Erythroblast (primary cell): Measurements from ENCODE around the gene CYP3A7.
"Not testable (repeated sequence)": the region's sequence is repeated elsewhere in the genome, so short reads cannot be mapped to it uniquely, and the experiment has no call there.

ENCODE experiments used
- GATA1 ChIP-seq: IDR thresholded peaks from 2 replicates; pipeline ENCODE4 v1.6.1; 2011; ENCODE audit warnings: low read depth, mild to moderate bottlenecking, control low read depth, low read length, moderate library complexity
- POLR2A ChIP-seq: IDR thresholded peaks from 2 replicates; pipeline ENCODE4 v1.6.1; 2011; ENCODE audit warnings: mild to moderate bottlenecking, low read length

GRCh38 chr7:99773395-99773794 is 38.4 kb upstream of the CYP3A7 start:
- not testable (repeated sequence) for TF ChIP-seq POLR2A, GATA1
